Pancreas (tissue), 10 donors: ENCODE measurements around the gene MYRF. TPM values are rescaled to one million over a fixed set of nuclear protein-coding genes. Genes with fewer than 3 reads are reported as not detected.

ENCODE experiments used
- ATAC-seq, 4 donors: fragments of 200-7000 bp; cut with Tn5 transposase; one replicate each; pipeline versions ENCODE4 v1.8.0 to v1.9.1; 2020; ENCODE audit warnings: mild to moderate bottlenecking in 4 of 4, moderate library complexity in 4 of 4
- DNase-seq, 6 donors: peaks; one replicate each; pipeline ENCODE4 v3.0.0-alpha.2; 2020
- FAIRE-seq: peaks from 2 replicates; lab custom pipeline; 2012; peaks lifted over from hg19 to GRCh38; lab: Jason Lieb, UNC
- H3K27ac ChIP-seq, 4 donors: fragments of 200-600 bp; sonication (generic); 1 replicate in 3 of 4; 2 replicates in 1 of 4; pipeline versions ENCODE4 v1.5.0 to v1.8.0; 2020
- H3K27me3 ChIP-seq, 4 donors: fragments of 200-600 bp; one replicate each; pipeline ENCODE4 v1.8.0; 2021
- H3K36me3 ChIP-seq, 3 donors: fragments of 200-600 bp; sonication (generic) in 1 of 3; one replicate each; pipeline versions ENCODE4 v1.5.0 to v1.8.0; 2020 to 2021
- H3K4me1 ChIP-seq, 3 donors: fragments of 200-600 bp; one replicate each; pipeline ENCODE4 v1.8.0; 2021
- H3K4me3 ChIP-seq, 4 donors: fragments of 200-600 bp; sonication (generic) in 2 of 4; one replicate each; pipeline versions ENCODE4 v1.5.0 to v1.8.0; 2020 to 2021
- H3K9me3 ChIP-seq, 4 donors: fragments of 200-600 bp; one replicate each; pipeline ENCODE4 v1.8.0; 2021
- WGBS, 2 donors: extraction: QIAGEN DNeasy Blood & Tissue Kit; methylation state at CpG; one replicate each; pipeline ENCODE4 v1.1.7; 2013; 5-methylcytosine and 5-hydroxymethylcytosine counted together
- intact Hi-C, 3 donors: fragments of 100-400 bp; cut with DNase I; formaldehyde crosslinking; loops; one replicate each; pipeline versions ENCODE4 v1.11.1 to v1.14.2; 2022
- polyA plus RNA-seq, 2 donors: library from polyadenylated mRNA; stranded (reverse); fragments of 200-250 nt; gene quantifications; one replicate each; pipeline ENCODE4 v1.2.3, GENCODE V29; 2013
- total RNA-seq, 6 donors: library from RNA; stranded (reverse); fragmentation: NEBNext Ultra II Directional in 4 of 6; extraction: Animal tissue kit (Norgen Biotek cat#: 25700) in 4 of 6; gene quantifications; one replicate each; pipeline versions ENCODE4 v1.2.1 to v1.2.4, GENCODE V29; 2021 to 2023
- TF ChIP-seq, protein P1 (sequence below), 4 donors: fragments of 200-600 bp; sonication (generic) in 3 of 4; IDR thresholded peaks; one replicate each; pipeline versions ENCODE4 v1.5.0 to v1.8.0; 2021; ENCODE audit warnings: antibody characterized with exemption in 4 of 4
- donor health status: healthy with polysubstance abuse.
- donor health status: DM: no; HTN: no; CAD: no; lungs with moderate emphysema.
- donor health status: DM: no; HTN: no; CAD: no.
- donor health status: control.
- donor health status: control.
- donor health status: Bipolar disorder and iron deficiency.
- donor health status: DM: yes; HTN: yes; CAD: no.
- donor health status: DM: no; HTN: no; CAD: no.
- donor health status: DM: no; HTN: no; CAD: no.
- donor health status: DM: yes; HTN: yes; CAD: no.

The MYRF gene
- total and polyA plus RNA-seq, 8 donors = 19.1 to 69.3 (median 30.2) TPM

- TF ChIP-seq, protein P1, sequence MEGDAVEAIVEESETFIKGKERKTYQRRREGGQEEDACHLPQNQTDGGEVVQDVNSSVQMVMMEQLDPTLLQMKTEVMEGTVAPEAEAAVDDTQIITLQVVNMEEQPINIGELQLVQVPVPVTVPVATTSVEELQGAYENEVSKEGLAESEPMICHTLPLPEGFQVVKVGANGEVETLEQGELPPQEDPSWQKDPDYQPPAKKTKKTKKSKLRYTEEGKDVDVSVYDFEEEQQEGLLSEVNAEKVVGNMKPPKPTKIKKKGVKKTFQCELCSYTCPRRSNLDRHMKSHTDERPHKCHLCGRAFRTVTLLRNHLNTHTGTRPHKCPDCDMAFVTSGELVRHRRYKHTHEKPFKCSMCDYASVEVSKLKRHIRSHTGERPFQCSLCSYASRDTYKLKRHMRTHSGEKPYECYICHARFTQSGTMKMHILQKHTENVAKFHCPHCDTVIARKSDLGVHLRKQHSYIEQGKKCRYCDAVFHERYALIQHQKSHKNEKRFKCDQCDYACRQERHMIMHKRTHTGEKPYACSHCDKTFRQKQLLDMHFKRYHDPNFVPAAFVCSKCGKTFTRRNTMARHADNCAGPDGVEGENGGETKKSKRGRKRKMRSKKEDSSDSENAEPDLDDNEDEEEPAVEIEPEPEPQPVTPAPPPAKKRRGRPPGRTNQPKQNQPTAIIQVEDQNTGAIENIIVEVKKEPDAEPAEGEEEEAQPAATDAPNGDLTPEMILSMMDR (IDR thresholded peaks at IDR 0.05) = no peak
- intact Hi-C loops = no loop called here
- no peak overlapping the region for H3K4me3 ChIP-seq
- no peaks in the 10 kb centered on the region for H3K36me3 ChIP-seq
- ATAC-seq (no peak), DNase-seq (no peak), FAIRE-seq (no peak)
- 77 to 83% methylated on average over 11 of the region's 11 CpGs for WGBS, 2 donors
- H3K27ac ChIP-seq = no peak overlapping the region
- no peaks in the 10 kb centered on the region for H3K27me3 ChIP-seq
- H3K4me1 ChIP-seq = peaks cover 15 to 22% (median 16%) of the 10 kb centered on the region in 3 donors
- no peaks in the 10 kb centered on the region for H3K9me3 ChIP-seq
Observed at GRCh38 chr11:61761440-61762222, 9.2 kb downstream of the MYRF start.

GRCh38 chr11:61762223-61762615, 9.8 kb downstream of the MYRF start:
- FAIRE-seq = no peak
- Histone ChIP-seq H3K9me3 (no peaks in the 10 kb centered on the region), H3K4me1 (peaks cover 12 to 17% (median 12%) of the 10 kb centered on the region in 3 donors), H3K27ac (no peak overlapping the region), H3K27me3 (no peaks in the 10 kb centered on the region), H3K4me3 (no peak overlapping the region), H3K36me3 (no peaks in the 10 kb centered on the region)
- no peak for DNase-seq
- intact Hi-C loops = no loop called here
- ATAC-seq = no peak
- TF ChIP-seq, protein P1 (IDR thresholded peaks at IDR 0.05) = no peak
- WGBS, 2 donors = 82 to 85% methylated on average over 7 to 10 of the region's 10 CpGs

DNA sequence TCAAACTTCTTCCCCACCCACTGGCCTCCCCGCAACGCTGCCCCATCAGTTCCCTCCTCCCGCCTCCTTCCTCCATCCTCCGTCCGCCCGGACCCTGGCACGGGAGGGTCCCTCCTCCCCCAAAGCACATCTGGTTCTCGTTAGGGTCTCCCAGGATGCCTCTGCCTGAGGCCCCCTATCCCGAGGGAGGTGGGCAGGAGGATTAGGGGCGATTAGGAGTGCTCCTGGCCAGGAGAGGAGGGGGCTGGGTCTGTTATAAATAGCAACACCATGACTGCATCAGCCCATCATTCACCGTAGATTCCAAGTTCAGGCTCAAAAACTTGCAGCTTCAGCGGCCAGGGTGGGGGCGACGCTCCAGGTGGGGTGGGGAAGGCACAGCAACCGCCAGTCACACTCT, 10.4 kb downstream of the MYRF start:
- FAIRE-seq (no peak), ATAC-seq (no peak), DNase-seq (no peak)
- no peaks in the 10 kb centered on the region for H3K9me3 ChIP-seq
- no peaks in the 10 kb centered on the region for H3K27me3 ChIP-seq
- 73 to 86% methylated on average over 15 of the region's 15 CpGs for WGBS, 2 donors
- peaks cover 6 to 11% (median 6%) of the 10 kb centered on the region in 3 donors for H3K4me1 ChIP-seq
- TF ChIP-seq, protein P1 (IDR thresholded peaks at IDR 0.05) = no peak
- H3K4me3 ChIP-seq = no peak overlapping the region
- intact Hi-C loops = no loop called here
- H3K36me3 ChIP-seq = no peaks in the 10 kb centered on the region
- H3K27ac ChIP-seq = no peak overlapping the region

GRCh38 chr11:61763930-61764605, 11.6 kb downstream of the MYRF start:
- ATAC-seq (no peak), FAIRE-seq (no peak), DNase-seq (no peak)
- intact Hi-C loops = no loop called here
- no peak overlapping the region for H3K4me3 ChIP-seq
- no peaks in the 10 kb centered on the region for H3K36me3 ChIP-seq
- no peak overlapping the region for H3K27ac ChIP-seq
- no peaks in the 10 kb centered on the region for H3K9me3 ChIP-seq
- peaks cover 9 to 19% (median 12%) of the 10 kb centered on the region in 3 donors for H3K4me1 ChIP-seq
- H3K27me3 ChIP-seq = no peaks in the 10 kb centered on the region
- 78 to 80% methylated on average over 23 of the region's 23 CpGs for WGBS, 2 donors
- TF ChIP-seq, protein P1 (IDR thresholded peaks at IDR 0.05) = no peak
